Liver (tissue), 3 donors: ENCODE measurements around the gene CCDC138.

ENCODE experiments used
- JUND ChIP-seq, 2 donors: IDR thresholded peaks; 2 replicates each; pipeline ENCODE4 v1.6.1; 2016; ENCODE audit warnings: antibody characterized with exemption in 2 of 2
- RAD21 ChIP-seq, 2 donors: IDR thresholded peaks; 2 replicates each; pipeline ENCODE4 v1.6.1; 2016; ENCODE audit warnings: antibody characterized with exemption in 2 of 2, mild to moderate bottlenecking in 2 of 2
- SP1 ChIP-seq: IDR thresholded peaks from 2 replicates; pipeline ENCODE4 v1.6.1; 2018; ENCODE audit warnings: antibody characterized with exemption, mild to moderate bottlenecking
- TF ChIP-seq, protein P1 (sequence below): fragments of 150-350 bp; IDR thresholded peaks from 2 replicates; pipeline ENCODE4 v1.5.1; 2017; ENCODE audit warnings: improper control_type of control experiment, low read depth, low read length; ENCODE audit not compliant: missing input control
- TF ChIP-seq, protein P2 (sequence below): IDR thresholded peaks from 2 replicates; pipeline ENCODE4 v1.6.1; 2016; ENCODE audit warnings: antibody characterized with exemption
- TF ChIP-seq, protein P3 (sequence below): IDR thresholded peaks from 2 replicates; pipeline ENCODE4 v1.6.1; 2016; ENCODE audit warnings: antibody characterized with exemption
- donor health status: healthy.
- donor health status: healthy.

DNA sequence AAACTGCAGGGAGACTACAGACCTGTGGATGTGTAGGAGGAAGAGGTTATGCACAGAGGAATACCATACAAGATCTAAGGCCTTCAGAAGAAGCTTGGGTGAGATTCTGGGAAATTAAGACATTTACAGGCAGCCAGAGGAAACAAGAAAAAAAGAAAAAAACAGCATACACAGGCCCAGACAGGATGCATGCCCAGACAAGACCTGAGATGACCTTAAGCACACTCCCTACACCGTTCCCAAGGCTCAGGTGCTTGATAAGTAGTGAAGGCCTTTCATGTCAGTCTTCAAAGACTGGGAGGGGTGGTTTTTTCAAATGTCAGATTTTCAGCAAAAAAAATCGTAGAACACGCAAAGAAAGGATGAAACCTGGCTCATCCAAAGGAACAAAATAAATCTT is 83.0 kb downstream of the CCDC138 start:
- TF ChIP-seq, protein P1, sequence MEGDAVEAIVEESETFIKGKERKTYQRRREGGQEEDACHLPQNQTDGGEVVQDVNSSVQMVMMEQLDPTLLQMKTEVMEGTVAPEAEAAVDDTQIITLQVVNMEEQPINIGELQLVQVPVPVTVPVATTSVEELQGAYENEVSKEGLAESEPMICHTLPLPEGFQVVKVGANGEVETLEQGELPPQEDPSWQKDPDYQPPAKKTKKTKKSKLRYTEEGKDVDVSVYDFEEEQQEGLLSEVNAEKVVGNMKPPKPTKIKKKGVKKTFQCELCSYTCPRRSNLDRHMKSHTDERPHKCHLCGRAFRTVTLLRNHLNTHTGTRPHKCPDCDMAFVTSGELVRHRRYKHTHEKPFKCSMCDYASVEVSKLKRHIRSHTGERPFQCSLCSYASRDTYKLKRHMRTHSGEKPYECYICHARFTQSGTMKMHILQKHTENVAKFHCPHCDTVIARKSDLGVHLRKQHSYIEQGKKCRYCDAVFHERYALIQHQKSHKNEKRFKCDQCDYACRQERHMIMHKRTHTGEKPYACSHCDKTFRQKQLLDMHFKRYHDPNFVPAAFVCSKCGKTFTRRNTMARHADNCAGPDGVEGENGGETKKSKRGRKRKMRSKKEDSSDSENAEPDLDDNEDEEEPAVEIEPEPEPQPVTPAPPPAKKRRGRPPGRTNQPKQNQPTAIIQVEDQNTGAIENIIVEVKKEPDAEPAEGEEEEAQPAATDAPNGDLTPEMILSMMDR, result no peak
- TF ChIP-seq SP1, result no peak
- TF ChIP-seq JUND (IDR thresholded peaks at IDR 0.05), result no peak
- no peak for TF ChIP-seq RAD21 (IDR thresholded peaks at IDR 0.05)
- TF ChIP-seq, protein P2, sequence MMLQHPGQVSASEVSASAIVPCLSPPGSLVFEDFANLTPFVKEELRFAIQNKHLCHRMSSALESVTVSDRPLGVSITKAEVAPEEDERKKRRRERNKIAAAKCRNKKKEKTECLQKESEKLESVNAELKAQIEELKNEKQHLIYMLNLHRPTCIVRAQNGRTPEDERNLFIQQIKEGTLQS, result no peak
- TF ChIP-seq, protein P3, sequence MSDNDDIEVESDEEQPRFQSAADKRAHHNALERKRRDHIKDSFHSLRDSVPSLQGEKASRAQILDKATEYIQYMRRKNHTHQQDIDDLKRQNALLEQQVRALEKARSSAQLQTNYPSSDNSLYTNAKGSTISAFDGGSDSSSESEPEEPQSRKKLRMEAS, result no peak
